Stimulated activated CD4-positive, alpha-beta T cell treated with anti-CD3 and anti-CD28 coated beads, Interleukin-1b, Interleukin-23, amount 100 ng/mL, for 24 hours (primary cell): Measurements from ENCODE around the gene ADARB2.

Source experiments
- DNase-seq, 4 experiments: peaks; one replicate each; pipeline ENCODE4 v3.0.0-alpha.2; 2020; ENCODE audit warnings: low read depth in 4 of 4, low spot score in 1 of 4

Gene ADARB2

DNA sequence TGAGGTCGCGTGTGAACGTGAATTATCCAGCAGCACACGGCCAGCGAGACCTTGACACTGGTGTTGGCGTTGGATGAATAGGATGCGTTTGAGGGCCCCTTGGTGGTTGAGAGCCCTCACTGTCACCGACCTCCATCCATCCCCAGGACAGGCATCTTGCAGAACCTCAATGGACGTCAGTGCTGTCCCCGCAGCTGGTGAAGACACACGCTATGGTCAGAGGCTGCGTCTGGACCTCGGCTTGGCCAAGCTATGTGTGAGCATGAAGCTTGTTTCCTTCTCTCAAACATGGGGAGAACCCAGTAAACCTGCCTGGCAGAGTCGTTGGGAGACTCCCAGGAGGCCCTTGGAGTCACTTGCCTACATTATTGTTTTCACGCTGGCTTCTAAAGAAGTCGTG is 229.2 kb downstream of the ADARB2 start:
- no peak for DNase-seq

DNA sequence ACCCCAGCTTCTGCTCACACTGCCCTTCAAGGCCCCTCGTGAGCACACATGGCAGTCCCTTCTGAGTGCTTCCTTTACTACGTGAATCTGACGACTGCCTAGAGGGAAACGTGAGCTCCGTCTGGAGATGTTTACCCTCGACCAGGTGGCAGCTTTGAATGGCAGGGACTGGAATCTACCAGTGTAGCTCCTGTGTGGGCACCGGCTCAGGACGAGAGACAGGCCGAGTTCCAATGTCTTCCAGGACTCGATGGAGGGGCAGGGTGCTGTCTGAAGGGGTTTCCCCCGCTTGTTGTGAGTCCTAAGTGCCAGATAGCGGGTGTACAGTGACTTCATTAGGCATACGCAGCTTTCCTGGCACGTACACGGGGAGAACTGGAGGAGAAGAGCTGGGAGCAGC is 229.9 kb downstream of the ADARB2 start:
- no peak for DNase-seq

DNA sequence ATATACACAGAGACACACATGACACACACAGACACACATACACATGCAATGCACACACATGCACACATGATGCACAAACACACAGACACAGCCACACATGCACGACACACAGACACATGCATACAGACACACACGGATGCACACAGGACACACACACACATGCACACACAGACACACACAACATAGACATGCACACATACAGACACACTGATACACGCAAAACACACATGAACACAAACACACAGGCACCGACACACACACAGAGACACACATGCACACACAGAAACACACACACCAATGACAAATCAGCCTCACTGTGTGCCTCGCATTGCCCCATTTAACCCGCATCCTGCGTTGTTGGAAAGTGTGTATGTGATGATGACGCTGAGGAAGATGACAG is 232.4 kb downstream of the ADARB2 start:
- DNase-seq = no peak

DNA sequence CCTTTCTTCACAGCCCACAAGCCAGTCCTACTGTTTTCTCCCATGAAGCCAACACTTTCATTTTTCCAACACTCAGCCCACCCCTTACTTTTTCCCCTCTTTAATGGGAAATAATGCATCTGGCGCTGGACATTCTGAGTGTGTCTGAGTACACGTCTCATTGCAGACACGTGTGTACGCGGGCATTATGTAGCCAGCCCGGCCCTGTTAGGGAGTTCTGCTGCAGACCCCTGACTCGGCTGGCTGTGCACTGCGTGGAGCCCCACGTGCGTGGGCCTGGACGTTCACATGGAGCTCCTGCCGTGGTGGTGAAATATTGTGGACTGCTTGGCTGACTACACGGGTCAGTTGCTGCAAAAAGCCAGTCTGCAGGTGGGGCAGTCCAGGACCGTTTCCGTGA is 233.0 kb downstream of the ADARB2 start:
- no peak for DNase-seq

DNA sequence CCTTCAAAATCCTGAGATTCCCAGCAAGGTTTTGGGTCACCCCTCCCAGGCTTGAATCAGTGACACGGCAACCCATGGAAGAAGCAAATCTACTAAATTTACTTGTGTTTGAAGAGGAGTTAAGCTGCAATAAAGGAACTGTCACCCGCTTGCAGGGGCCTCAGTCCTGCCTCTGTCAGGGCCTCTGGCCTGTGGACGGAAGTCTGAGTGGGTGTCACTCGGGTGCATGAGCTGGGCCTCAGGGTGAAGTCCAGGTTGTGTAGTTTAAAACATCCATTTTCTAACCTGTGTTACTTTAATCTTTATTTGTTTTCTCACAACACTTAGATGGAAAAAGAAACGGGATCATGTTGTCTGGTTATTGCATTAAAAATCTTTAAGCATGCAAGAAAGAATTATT is 234.9 kb downstream of the ADARB2 start:
- no peak for DNase-seq

DNA sequence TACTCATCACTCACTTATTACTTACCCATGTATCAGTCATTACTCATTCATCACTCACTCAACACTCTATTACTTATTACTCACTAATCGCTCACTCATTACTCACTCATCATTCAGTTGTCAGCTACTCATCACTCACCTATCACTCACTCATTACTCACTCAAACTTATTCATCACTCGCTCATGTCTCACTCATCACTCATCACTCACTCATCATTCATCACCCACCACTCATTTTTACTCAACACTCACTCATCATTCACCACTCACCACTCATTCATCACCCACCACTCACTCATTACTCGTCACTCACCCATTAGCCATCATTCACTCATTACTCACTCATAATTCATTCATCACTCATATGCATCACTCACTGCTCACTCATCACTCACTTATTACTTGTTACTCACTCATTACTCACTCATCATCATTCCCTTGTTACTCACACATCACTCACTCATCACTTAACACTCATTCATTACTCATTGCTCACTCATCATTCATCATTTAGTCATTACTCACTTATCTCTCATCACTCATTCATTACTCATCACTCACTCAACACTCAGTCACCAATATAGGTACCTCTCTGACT is 237.9 kb downstream of the ADARB2 start:
- DNase-seq = no peak

DNA sequence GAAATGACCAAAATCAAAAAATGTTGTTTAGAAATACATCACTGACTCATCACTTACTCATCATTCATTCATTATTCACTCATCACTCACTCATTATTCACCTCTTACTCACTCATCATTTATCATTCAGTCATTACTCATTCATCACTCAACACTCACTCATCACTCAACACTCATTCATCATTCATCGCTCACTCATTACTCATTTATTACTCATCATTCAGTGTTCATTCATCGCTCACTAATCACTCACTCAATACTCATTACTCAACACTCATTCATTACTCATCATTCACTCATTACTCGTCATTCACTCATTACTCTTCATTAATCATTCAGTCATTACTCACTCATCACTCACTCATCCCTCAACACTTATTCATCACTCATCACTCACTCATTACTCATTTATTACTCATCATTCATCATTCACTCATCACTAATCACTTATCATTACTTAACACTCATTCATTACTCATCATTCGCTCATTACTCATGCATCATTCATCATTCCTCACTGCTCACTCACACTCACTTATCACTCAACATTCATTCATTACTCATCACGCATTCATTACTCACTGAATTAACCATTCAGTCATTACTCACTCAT is 238.5 kb downstream of the ADARB2 start:
- DNase-seq = no peak

DNA sequence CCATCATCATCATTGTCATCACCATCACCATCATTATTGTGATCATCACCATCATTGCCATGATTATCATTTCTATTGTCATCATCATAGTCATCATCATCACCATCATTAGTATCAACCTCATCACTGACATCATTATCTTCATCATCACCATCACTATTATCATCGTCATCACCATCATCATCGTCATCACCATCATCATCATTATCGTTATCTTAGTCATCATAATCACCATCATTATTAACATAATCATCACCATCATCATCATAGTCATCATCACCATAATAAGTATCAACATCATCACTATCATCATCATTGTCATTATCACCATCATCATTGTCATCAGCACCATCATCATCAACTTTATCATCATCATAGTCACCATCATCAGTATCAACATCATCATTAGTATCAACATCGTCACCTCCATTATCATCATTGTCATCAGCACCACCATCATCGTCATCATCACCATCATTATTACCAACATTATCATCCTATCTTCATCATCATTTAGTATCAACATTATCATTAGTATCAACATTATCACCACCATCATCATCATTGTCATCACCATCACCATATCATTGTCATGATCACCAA is 241.3 kb downstream of the ADARB2 start:
- no peak for DNase-seq

DNA sequence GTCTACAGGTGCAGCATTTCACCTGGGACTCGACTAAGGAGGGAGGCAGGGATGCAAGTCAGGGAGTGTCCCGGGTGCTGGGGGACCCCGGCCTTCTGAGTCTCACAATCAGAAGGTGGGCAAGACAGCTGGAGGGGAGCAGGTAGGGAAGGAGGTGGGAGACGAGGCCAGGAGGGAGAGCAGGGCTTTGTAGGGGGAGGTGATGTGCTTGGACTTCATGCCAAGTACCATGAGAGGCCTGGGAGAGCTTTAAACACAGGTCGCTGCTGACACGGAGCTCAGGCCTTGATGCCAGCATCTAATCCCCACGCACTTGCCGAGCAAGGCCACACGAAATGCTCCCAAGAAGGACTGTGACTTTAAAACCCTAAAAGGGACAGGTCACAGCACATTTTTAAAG is 244.7 kb downstream of the ADARB2 start:
- DNase-seq = no peak

DNA sequence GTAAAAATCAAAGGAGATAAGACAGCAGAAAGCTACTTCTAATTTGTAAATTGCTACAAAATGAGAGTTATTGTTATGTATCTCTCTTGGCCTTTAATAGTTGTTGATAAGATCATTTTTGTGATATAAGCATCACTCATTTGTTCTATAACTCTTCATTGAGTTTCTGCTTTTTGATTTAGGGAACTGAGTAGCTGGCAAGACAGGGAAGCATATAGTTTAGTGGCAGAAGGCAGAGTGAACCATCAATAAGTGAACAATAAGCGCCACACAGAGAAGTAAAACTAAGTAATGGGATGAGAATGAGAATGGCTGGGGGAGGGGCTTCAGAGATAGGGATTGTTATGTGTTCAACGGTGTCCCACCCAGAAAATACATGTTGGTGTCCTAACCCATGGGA is 245.4 kb downstream of the ADARB2 start:
- no peak for DNase-seq

DNA sequence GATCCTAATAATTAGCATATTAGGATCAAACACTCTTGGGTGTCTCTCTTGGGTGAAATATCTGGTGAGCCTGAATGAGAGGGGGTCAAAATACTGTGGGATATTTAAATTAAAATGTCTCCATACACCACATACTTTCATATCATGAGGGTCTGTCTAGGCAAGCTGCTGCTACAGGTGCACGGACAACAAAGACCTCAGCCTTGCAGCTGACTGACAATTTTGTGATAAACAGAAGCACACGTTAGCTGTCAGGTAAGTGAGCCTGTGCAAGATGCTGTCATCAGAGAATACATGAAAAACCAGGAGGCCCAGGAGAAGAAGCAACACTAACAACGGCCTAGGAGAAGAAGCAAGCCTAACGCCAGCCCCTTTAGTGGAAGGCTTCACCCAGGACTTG is 247.5 kb downstream of the ADARB2 start:
- no peak for DNase-seq

DNA sequence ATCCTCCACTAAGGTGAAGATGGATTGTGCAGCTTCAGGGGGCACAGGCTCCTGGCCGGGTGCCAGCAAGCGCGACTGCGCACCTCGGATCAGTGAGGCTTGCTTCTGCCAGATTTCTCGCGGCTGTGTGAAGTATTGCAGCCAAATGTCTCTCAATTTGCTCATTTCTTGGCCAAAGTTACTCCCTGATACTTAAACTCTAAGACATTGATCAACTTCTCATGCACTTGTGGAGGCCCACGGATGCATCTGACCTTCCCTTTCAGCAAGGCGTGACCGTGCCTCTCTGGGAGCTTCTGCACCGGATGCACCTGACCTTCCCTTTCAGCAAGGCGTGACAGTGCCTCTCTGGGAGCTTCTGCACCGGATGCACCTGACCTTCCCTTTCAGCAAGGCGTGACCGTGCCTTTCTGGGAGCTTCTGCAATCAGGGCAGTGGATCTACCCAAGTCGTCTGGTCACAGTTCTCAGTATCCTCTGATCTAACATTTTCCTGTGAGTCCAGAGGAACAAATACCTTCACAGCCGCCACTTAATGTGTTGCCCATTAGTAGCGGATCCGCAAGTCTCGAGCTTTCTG is 248.3 kb downstream of the ADARB2 start:
- DNase-seq = no peak

DNA sequence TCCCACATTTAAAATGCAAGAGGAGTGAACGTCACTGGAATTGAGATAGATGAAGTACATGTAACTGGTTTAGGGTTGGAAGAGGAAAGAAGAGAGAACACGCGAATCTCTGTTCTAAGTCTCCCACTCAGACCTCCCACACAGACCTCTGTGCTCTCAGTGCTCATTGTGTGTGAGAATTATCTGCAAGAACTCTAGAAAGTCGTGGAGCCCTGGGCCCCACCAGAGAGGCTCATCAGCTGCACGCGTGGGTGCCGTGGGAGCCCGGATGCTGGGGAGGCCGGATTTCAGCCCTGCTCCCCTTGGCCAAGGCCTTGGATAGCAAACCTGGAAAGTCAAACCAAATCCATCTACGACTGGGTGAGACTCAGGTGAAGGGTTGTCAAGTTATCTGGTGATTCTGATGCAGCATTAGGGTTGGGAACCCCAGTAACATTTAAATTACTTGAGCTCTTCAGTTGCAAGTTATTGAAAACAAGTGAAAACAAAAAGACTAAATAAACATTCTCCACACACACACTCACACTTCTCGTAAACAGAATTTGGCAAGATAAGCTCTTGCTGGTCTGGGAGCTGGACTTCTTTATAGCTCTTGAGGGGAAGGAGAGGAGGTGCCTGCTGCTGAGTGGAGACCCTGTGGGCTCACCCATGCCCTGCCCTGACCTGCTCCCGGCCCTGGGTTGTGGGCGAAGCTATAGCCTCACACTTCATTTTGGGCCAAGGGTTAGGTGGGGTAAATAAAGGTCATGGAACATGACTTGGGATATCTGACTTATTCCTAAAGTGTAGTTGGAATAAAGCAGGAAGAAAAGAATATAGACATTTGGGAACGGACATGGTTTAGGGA is 250.3 kb downstream of the ADARB2 start:
- no peak for DNase-seq

DNA sequence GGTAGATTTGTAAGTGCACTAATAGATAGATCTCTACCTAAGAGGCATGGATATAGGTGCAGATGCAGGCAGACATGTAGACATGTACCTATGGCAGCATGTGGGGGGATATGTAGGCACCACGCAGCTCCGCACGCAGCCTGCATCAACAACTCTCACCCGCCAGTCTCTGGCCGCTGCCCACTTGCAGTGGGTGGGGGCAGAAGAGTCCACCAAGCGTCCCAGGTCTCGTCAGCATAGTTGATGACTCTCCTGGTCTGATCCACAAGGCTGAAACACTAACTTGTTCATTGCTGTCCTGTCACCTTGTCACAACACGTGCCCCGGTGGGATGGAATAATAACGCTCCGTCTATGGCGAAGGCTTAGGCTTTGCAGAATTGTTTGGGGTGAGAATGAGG is 252.0 kb downstream of the ADARB2 start:
- DNase-seq = no peak

DNA sequence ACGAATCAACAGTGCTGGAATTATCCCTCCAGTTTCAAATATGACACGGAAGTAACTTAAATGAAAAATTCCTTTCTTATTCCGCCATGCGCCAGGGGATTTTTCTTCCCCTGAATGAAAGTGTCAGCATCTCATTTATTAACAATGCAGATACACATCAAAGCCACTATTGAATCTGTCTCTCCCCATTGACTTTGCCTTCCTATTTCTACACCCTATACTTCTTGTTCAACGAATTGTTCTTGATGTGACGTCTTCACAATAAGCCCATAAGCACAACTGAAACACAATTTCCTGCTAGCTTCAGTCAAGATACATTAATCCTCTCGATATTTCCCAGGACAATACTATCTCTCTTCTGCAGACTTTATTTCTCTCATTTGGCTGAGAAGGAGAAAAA is 253.5 kb downstream of the ADARB2 start:
- DNase-seq = no peak

DNA sequence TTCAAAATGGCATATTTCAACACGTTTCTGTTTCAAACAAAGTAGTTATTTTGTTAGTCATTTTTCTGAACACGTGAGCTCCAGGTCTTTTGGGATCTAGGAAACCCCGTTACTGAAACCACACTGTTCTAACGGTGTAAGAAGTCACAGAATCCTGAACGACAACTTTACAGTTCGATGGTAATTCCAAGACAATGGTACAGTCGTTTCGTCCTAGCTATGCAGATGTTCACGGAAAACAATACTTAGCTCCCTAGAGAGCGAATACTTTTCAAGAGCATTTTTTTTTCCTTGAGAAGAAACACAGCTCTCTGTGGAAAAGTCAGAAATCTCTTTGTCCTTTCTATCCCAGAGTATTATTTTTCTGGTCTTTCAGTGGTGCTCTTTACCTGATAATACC is 254.1 kb downstream of the ADARB2 start:
- DNase-seq = no peak

DNA sequence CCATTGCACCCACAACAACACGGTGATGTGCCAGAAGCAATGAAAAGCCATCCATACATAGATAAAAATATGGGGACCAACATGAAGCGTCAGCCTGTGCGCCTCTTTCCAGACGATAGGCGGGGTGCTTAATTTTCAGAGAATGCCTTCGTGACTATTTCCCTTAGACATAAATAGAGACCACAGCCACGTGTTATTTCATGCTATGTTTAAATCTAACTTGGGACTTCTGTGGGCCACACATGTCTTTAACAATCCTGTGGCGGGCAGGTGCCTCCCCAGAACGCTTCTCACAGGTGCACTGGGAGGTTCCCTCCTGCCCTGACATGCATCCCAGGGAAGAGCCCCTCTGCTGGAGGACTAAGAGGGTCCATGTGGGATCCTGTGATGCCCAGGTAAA is 259.7 kb downstream of the ADARB2 start:
- DNase-seq = no peak

DNA sequence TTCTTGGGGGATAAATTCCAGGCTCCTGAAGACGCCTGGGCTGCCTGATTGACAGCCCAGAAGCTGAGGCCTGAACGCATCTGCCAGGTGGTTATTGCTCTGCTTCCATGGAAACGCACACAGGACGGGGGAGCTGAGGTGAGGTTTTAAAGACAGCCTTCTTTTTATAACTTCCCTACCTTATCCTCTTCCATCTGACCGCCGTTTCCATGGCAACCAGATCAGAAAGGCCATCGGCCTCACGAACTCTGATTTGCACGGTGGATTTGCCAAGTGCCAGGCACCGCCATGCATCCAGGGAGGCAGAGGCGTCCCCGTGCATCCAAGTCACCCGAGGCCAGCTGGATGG is 260.9 kb downstream of the ADARB2 start:
- DNase-seq = no peak

DNA sequence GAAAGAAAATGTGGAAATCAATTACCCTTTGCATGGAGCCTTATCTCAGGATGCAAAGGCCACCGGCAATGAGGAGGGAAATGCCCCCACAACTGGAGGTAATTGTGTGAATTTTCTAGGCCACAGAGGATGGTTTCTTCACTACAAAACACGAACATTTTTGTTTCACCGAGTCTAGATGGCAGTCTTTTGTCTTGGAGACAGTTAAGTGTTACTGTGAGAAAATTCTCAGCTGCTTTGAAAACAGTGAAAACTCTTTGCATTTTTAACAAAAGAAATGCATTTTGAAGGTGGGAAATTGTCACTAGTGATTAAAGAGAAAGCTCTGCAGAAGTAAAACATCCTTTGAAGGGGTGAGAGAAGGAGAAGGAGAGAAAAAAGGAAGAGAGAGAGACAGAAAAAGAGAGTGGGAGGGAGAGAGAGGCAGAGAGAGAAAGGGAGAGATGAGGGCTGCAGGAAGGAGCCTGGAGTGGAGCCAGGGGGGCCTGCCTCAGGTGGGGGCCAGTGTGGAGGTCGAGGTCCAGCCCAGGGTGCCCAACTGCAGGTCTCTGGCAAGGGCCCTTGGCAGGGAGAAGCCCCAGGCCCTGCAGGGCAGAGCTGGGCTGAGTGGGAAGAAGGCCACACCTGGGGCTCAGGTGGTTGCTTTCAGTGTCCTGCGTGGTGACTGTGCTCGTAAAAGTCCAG is 261.4 kb downstream of the ADARB2 start:
- DNase-seq = no peak

DNA sequence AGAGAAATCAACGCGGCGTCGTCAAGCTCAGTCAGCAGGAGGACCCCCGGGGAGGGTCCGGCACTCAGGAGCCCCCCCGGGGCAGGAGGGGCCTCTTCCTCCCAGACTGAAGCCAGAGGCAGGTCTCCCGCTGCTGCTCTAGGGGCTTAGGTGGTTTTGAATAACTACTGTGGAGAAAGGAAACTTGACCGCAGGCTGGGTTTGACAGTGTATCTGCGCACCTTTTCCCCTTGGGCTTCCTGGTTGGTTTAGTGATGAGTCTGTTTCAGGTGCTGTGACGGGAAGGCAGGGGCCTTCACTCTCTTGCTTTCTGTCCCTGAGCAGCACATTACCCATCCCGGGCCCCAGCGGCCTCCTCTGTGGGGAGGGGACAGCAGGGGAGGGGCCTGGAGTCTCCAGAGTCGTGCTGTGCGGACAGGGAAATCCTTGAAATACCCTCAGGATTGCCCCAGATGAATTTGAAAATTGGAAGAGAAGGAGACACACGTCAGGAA is 262.2 kb downstream of the ADARB2 start:
- DNase-seq = no peak
